Activated T-helper 9 cell treated with anti-CD3 and anti-CD28 coated beads, Interleukin-2, amount 50 U/mL, for 16 hours (primary cell): ENCODE data around the gene BANP.
"Not testable (repeated sequence)": the region's sequence is repeated elsewhere in the genome, so short reads cannot be mapped to it uniquely, and the experiment has no call there.

Source experiments
- DNase-seq: peaks from one replicate; pipeline ENCODE4 v3.0.0-alpha.2; 2020; ENCODE audit warnings: low read depth

BANP gene

GRCh38 chr16:88067530-88068411 lies 116.5 kb downstream of the BANP start:
- no peak for DNase-seq

GRCh38 chr16:88068476-88069396 lies 117.5 kb downstream of the BANP start:
- no peak for DNase-seq

- no peak for DNase-seq
Observed at GRCh38 chr16:88069397-88070168, 118.3 kb downstream of the BANP start.

GRCh38 chr16:88070341-88070740 lies 119.1 kb downstream of the BANP start:
- DNase-seq = no peak

- no peak for DNase-seq
Observed at GRCh38 chr16:88070989-88071625, 119.9 kb downstream of the BANP start.

GRCh38 chr16:88071908-88072307 lies 120.7 kb downstream of the BANP start:
- DNase-seq = no peak

- no peak for DNase-seq
Observed at GRCh38 chr16:88072571-88073001, 121.4 kb downstream of the BANP start.

- DNase-seq = no peak
Observed at GRCh38 chr16:88073201-88073721, 122.0 kb downstream of the BANP start.

- no peak for DNase-seq
Observed at GRCh38 chr16:88074041-88074440, 122.8 kb downstream of the BANP start.

- no peak for DNase-seq
Observed at GRCh38 chr16:88076211-88076931, 125.1 kb downstream of the BANP start.

GRCh38 chr16:88076932-88077320 lies 125.7 kb downstream of the BANP start:
- not testable (repeated sequence) for DNase-seq

GRCh38 chr16:88077328-88078108 lies 126.3 kb downstream of the BANP start:
- no peak for DNase-seq

- no peak for DNase-seq
Observed at GRCh38 chr16:88078111-88078775, 127.0 kb downstream of the BANP start.

GRCh38 chr16:88083582-88083981 lies 132.3 kb downstream of the BANP start:
- no peak for DNase-seq

- no peak for DNase-seq
Observed at GRCh38 chr16:88084881-88085280, 133.6 kb downstream of the BANP start.

GRCh38 chr16:88086571-88087516 lies 135.6 kb downstream of the BANP start:
- DNase-seq = no peak

GRCh38 chr16:88087517-88087877 lies 136.3 kb downstream of the BANP start:
- no peak for DNase-seq

- no peak for DNase-seq
Observed at GRCh38 chr16:88088161-88088581, 136.9 kb downstream of the BANP start.
